ENCODE results near the gene FILIP1L.

FILIP1L gene

DNA sequence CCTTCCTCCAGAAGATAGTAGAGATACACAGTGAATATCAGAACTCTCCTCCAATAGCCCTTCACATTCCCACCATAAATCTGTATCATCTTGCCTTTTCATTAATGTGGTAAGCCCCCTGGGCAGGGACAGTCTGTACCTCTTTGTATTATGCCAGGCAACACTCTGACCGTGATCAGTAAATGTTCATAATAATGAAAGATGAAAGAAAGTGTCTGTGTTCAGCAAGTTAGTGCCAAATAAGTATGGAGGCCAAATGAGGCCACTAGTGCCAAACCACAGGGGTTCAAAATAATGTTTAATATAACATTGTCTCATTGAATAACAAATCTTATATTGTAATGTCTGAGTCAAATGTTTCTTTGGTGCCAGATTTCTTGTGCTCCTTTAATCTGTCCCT lies 192.3 kb downstream of the FILIP1L start:
- Histone ChIP-seq H3K4me1 (ENCODE audit: control insufficient read depth, insufficient read depth, low read length, unreplicated experiment) (peaks cover 47% of the 10 kb centered on the region), H3K27ac (ENCODE audit: low read depth, low read length) (peak overlapping the region; percentile 17), H2AFZ (ENCODE audit: low read length, unreplicated experiment) (no peak overlapping the region), H3K79me2 (ENCODE audit: control insufficient read depth, insufficient read depth, low read length, unreplicated experiment) (peaks cover 3% of the 10 kb centered on the region), H3K27me3 (ENCODE audit: insufficient read depth, low read length) (no peaks in the 10 kb centered on the region), H3K4me3 (ENCODE audit: low read depth, low read length) (peak overlapping the region; percentile 14; the same call in 1 of the 2 replicates), H3K36me3 (ENCODE audit: insufficient read depth, low read length) (no peaks in the 10 kb centered on the region)

DNA sequence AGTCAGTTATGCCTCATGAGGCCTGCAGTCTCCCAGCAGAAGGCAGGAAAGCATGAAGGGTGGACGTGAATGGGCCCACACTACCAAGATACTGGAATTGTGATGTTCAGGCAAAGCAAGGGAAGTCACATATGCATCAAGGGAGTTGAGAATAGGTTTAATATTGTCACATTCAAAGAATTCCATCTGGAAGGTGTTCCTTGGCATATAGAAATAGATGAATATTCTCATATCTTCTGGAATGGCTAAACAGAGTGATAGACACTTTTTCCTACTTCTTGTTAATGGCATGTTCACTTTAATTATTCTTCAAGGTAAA lies 193.0 kb downstream of the FILIP1L start:
- Histone ChIP-seq H3K79me2 (ENCODE audit: control insufficient read depth, insufficient read depth, low read length, unreplicated experiment) (peaks cover 3% of the 10 kb centered on the region), H3K4me1 (ENCODE audit: control insufficient read depth, insufficient read depth, low read length, unreplicated experiment) (peaks cover 42% of the 10 kb centered on the region), H3K27ac (ENCODE audit: low read depth, low read length) (no peak overlapping the region), H2AFZ (ENCODE audit: low read length, unreplicated experiment) (no peak overlapping the region), H3K27me3 (ENCODE audit: insufficient read depth, low read length) (no peaks in the 10 kb centered on the region), H3K4me3 (ENCODE audit: low read depth, low read length) (no peak overlapping the region), H3K36me3 (ENCODE audit: insufficient read depth, low read length) (no peaks in the 10 kb centered on the region)

DNA sequence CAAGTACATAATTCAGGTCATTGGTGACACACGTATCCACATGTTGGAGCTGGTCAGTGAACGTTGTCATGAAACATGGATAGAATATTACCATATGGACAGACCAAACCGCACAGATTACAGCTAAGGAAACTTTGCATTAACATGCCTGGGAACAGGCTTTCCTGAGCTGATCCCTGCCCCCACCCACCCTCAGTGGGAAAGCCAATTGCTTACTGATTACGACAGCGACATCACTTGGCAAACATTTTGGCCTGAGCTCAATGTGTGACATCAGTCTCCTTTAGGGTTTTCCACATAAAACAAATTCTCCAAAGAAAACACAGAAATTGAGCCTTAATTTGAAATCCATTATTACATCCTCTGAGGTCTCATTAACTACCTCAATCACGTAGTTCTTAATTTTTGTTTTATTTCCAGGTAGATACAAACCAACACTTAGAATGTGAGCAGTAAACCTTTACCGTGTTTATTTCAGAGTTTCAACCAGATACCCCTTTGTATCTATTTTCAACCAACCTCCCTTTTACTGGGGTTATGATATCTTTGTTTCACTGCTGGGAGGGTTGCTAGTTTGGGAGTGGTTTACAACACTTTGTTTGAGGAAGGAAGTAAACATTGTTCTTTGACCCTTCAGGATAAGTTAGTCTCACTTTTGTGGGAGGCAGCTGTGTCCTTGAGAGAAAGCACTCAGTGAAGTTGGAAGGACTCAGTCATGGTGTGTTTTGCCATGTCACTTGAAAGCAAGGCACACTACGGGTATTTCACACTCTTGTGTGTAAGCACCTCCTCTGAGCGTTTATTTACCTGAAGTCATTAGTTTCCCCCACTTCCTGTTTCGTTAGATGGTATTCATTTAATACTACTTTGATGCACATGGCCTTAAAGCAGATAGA lies 193.6 kb downstream of the FILIP1L start:
- Histone ChIP-seq H3K4me1 (ENCODE audit: control insufficient read depth, insufficient read depth, low read length, unreplicated experiment) (peaks cover 36% of the 10 kb centered on the region), H3K27ac (ENCODE audit: low read depth, low read length) (peak overlapping the region; percentile 28; the same call in 1 of the 2 replicates), H3K27me3 (ENCODE audit: insufficient read depth, low read length) (no peaks in the 10 kb centered on the region), H2AFZ (ENCODE audit: low read length, unreplicated experiment) (no peak overlapping the region), H3K79me2 (ENCODE audit: control insufficient read depth, insufficient read depth, low read length, unreplicated experiment) (peaks cover 3% of the 10 kb centered on the region), H3K36me3 (ENCODE audit: insufficient read depth, low read length) (no peaks in the 10 kb centered on the region), H3K4me3 (ENCODE audit: low read depth, low read length) (no peak overlapping the region)

DNA sequence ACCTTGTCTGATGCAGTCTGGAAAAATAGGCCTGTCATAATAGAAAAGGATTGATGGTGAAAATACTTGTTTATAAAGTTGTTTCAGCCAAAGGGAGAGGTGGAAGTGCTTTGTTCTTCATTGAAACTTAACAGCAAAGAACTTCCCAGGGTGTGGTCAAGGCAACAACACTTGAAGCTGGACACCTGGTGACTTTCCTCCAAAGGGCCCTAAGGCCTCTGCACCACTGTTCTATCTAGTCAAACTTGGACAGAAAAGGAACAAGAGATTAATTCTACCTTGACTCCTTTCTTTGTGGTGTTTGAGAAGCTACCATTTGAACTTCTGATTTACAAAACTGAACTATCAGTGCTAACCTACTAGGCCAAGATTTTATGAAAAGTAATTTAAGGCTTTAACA lies 194.6 kb downstream of the FILIP1L start:
- no peak overlapping the region for H3K4me3 ChIP-seq (ENCODE audit: low read depth, low read length)
- H3K36me3 ChIP-seq (ENCODE audit: insufficient read depth, low read length), result no peaks in the 10 kb centered on the region
- H3K4me1 ChIP-seq (ENCODE audit: control insufficient read depth, insufficient read depth, low read length, unreplicated experiment), result peaks cover 31% of the 10 kb centered on the region
- H3K27me3 ChIP-seq (ENCODE audit: insufficient read depth, low read length), result no peaks in the 10 kb centered on the region
- H3K79me2 ChIP-seq (ENCODE audit: control insufficient read depth, insufficient read depth, low read length, unreplicated experiment), result peaks cover 3% of the 10 kb centered on the region
- H2AFZ ChIP-seq (ENCODE audit: low read length, unreplicated experiment), result no peak overlapping the region
- no peak overlapping the region for H3K27ac ChIP-seq (ENCODE audit: low read depth, low read length)

DNA sequence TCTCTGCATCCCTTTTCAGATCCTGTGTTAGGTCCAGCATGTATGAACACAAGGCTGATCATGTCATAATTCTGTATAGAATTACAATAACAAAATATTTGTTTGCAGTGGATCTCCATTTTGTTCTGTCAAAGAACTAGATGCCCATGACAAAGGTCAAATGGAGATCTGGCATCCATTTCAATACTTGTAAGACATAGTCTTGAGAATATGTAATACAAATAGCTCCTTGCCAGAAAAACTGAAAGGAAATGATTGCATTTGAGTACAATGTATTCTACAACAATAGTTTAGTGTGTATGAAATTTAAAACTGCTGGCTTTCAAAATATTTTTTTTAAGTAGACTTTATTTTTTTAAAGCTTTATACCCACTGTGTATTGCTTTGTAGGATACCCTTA lies 195.6 kb downstream of the FILIP1L start:
- H3K27ac ChIP-seq (ENCODE audit: low read depth, low read length), result no peak overlapping the region
- no peak overlapping the region for H2AFZ ChIP-seq (ENCODE audit: low read length, unreplicated experiment)
- H3K36me3 ChIP-seq (ENCODE audit: insufficient read depth, low read length), result no peaks in the 10 kb centered on the region
- no peak overlapping the region for H3K4me3 ChIP-seq (ENCODE audit: low read depth, low read length)
- peaks cover 34% of the 10 kb centered on the region for H3K4me1 ChIP-seq (ENCODE audit: control insufficient read depth, insufficient read depth, low read length, unreplicated experiment)
- peaks cover 3% of the 10 kb centered on the region for H3K79me2 ChIP-seq (ENCODE audit: control insufficient read depth, insufficient read depth, low read length, unreplicated experiment)
- no peaks in the 10 kb centered on the region for H3K27me3 ChIP-seq (ENCODE audit: insufficient read depth, low read length)

DNA sequence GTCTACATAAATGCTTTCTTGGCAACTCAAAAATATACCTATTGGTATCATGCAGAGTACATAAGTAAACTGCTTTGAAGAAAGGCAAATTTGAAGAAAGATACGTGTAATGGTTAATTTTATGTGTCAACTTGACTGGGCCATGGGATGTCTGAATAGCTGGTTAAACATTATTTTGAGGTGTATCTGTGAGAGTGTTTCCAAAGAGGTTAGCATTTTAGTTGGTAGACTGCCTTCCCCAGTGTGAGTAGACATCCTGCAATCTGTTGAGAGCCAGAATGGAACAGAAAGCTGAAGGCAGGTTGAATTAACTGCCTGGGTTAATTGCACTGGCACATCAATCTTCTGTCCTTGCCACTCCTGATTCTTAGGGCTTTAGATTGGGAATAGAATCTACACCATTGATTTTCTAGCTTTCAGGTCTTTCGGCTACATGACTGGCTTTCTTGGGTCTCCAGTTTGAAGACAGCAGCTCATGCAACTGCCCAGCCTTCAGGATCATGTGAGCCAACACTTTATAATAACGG lies 198.3 kb downstream of the FILIP1L start:
- H3K4me1 ChIP-seq (ENCODE audit: control insufficient read depth, insufficient read depth, low read length, unreplicated experiment), result peaks cover 27% of the 10 kb centered on the region
- no peaks in the 10 kb centered on the region for H3K27me3 ChIP-seq (ENCODE audit: insufficient read depth, low read length)
- H3K79me2 ChIP-seq (ENCODE audit: control insufficient read depth, insufficient read depth, low read length, unreplicated experiment), result peaks cover 3% of the 10 kb centered on the region
- no peak overlapping the region for H3K4me3 ChIP-seq (ENCODE audit: low read depth, low read length)
- H3K36me3 ChIP-seq (ENCODE audit: insufficient read depth, low read length), result no peaks in the 10 kb centered on the region
- H3K27ac ChIP-seq (ENCODE audit: low read depth, low read length), result no peak overlapping the region
- no peak overlapping the region for H2AFZ ChIP-seq (ENCODE audit: low read length, unreplicated experiment)

DNA sequence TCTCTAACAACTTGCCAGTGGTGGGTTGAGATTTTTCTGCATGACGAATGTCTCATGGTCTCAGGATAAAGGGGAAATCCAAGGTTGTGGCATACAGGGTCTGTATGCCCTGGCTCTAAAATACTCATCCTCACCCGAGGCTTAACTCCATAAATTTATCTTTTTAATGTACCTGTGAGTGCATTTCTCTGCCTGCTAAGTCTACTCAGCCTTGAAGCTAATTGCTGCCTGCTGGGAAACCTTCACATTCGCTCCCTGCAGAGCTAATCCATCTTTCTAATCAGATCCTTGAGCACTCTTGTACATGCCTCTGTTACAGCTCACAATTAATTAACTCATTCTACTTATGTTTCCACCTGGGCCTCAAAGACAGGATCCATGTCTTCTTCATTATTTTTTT lies 202.9 kb downstream of the FILIP1L start:
- no peak overlapping the region for H2AFZ ChIP-seq (ENCODE audit: low read length, unreplicated experiment)
- H3K4me1 ChIP-seq (ENCODE audit: control insufficient read depth, insufficient read depth, low read length, unreplicated experiment), result peaks cover 30% of the 10 kb centered on the region
- no peak overlapping the region for H3K4me3 ChIP-seq (ENCODE audit: low read depth, low read length)
- peaks cover 3% of the 10 kb centered on the region for H3K79me2 ChIP-seq (ENCODE audit: control insufficient read depth, insufficient read depth, low read length, unreplicated experiment)
- no peak overlapping the region for H3K27ac ChIP-seq (ENCODE audit: low read depth, low read length)
- H3K36me3 ChIP-seq (ENCODE audit: insufficient read depth, low read length), result no peaks in the 10 kb centered on the region
- no peaks in the 10 kb centered on the region for H3K27me3 ChIP-seq (ENCODE audit: insufficient read depth, low read length)

DNA sequence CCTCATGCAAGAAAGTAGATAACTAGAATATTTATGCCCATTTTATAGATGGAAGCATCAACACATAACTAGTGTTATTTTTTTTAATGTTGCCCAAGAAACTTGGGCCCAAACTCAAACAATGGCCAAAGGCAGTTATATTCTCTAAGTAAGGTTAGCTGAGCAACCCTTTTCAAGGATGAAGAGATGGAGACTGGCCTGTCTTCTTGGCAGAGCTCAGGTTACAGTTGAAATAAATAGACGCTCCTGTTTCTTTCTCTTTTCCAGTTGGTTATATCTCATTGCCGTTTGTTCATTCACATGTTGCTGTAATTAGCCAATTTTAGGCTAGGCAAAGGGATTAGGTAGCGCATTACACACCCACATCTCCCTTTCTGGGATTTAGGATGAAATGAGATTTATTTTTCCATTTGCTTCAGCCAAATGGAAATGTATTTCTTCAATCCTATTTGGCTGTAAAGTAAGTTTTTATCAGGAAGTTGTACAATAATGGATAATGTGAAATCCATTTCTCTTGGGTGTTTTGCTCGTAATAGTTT lies 203.5 kb downstream of the FILIP1L start:
- peak overlapping the region; percentile 83 for H3K27ac ChIP-seq (ENCODE audit: low read depth, low read length)
- no peaks in the 10 kb centered on the region for H3K27me3 ChIP-seq (ENCODE audit: insufficient read depth, low read length)
- peaks cover 3% of the 10 kb centered on the region for H3K79me2 ChIP-seq (ENCODE audit: control insufficient read depth, insufficient read depth, low read length, unreplicated experiment)
- peaks cover 30% of the 10 kb centered on the region for H3K4me1 ChIP-seq (ENCODE audit: control insufficient read depth, insufficient read depth, low read length, unreplicated experiment)
- no peak overlapping the region for H3K4me3 ChIP-seq (ENCODE audit: low read depth, low read length)
- no peak overlapping the region for H2AFZ ChIP-seq (ENCODE audit: low read length, unreplicated experiment)
- no peaks in the 10 kb centered on the region for H3K36me3 ChIP-seq (ENCODE audit: insufficient read depth, low read length)

DNA sequence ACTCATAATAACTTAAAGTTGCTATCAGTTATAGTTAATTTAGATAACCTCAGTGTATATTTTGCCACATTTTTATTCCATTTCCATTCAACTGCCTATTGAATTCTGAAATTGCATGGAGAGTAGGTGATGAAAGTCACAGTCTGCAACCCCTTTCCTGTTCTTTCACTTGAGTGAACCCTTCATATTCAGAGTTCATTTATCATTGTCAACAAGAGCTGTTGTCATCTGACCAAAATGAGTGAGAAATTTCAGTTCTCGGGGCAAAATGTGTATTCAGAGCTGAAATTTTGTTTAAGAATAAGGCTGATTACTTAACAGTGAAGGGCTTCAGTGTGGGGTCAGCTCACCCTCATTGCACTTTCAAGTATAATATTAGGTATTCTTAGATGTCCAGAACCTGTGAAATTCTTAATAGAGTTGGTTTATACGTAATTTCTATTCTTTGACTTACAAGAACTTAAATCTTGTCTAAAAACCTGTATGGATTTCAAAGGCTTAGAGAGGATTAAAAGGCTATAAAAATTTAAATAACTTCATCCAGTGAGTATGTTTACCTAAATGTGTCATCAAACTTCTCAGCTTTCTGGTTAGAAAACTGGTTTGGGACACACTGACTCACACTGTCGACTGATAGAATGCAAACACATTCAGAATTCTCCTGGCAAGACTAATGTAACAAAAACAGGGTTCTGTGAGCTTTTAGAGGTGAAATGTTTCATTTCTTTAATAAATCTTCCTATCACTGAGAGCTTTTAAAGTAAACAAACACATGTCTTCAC lies 204.4 kb downstream of the FILIP1L start:
- H3K27ac ChIP-seq (ENCODE audit: low read depth, low read length), result peak overlapping the region; percentile 83
- H3K36me3 ChIP-seq (ENCODE audit: insufficient read depth, low read length), result no peaks in the 10 kb centered on the region
- no peak overlapping the region for H2AFZ ChIP-seq (ENCODE audit: low read length, unreplicated experiment)
- H3K79me2 ChIP-seq (ENCODE audit: control insufficient read depth, insufficient read depth, low read length, unreplicated experiment), result peaks cover 3% of the 10 kb centered on the region
- no peaks in the 10 kb centered on the region for H3K27me3 ChIP-seq (ENCODE audit: insufficient read depth, low read length)
- peaks cover 37% of the 10 kb centered on the region for H3K4me1 ChIP-seq (ENCODE audit: control insufficient read depth, insufficient read depth, low read length, unreplicated experiment)
- H3K4me3 ChIP-seq (ENCODE audit: low read depth, low read length), result peak overlapping the region; percentile 34

DNA sequence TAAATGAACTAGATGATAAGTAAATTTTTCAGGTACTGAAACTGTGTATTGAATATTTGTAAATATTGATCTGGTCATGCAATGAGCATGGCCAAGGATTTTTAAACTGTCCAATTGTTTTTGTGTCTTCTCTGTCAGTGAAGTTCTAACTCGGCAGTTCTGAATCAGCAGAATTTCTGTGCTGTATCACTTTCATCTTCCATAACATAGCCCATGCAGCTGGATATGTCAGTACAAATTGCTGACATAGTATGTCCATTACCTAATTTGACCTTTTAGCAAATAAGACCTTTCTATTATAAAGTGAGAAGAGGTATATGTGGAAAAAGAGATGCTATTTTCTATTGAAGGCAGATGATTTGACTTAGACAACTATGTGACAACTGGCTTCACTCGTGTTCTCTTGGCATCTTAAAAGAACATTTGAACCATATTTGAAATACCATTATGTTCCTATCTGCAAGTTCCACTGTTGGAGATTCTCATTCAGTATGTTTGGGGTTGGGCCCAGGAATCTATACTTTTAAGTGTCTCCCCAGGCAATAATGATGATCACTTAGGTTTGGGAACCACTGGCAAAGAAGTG lies 206.2 kb downstream of the FILIP1L start:
- Histone ChIP-seq H3K27me3 (ENCODE audit: insufficient read depth, low read length) (no peaks in the 10 kb centered on the region), H2AFZ (ENCODE audit: low read length, unreplicated experiment) (no peak overlapping the region), H3K36me3 (ENCODE audit: insufficient read depth, low read length) (no peaks in the 10 kb centered on the region), H3K79me2 (ENCODE audit: control insufficient read depth, insufficient read depth, low read length, unreplicated experiment) (peaks cover 7% of the 10 kb centered on the region), H3K27ac (ENCODE audit: low read depth, low read length) (no peak overlapping the region), H3K4me1 (ENCODE audit: control insufficient read depth, insufficient read depth, low read length, unreplicated experiment) (peaks cover 48% of the 10 kb centered on the region), H3K4me3 (ENCODE audit: low read depth, low read length) (no peak overlapping the region)
